H9 (cell line): ENCODE measurements around the gene ZNF618. TPM values are rescaled to one million over a fixed set of nuclear protein-coding genes. Genes with fewer than 3 reads are reported as not detected.

ENCODE experiments used
- DNase-seq: peaks from one replicate; pipeline ENCODE4 v3.0.0-alpha.2; 2017
- H2AFZ ChIP-seq: one replicate; pipeline ENCODE4 v1.6.1; 2013; ENCODE audit warnings: mild to moderate bottlenecking, low read length, control low read depth, moderate library complexity
- H2AK5ac ChIP-seq: 2 replicates; pipeline ENCODE4 v1.6.1; 2013; ENCODE audit warnings: low read length, control low read depth, mixed read lengths; ENCODE audit not compliant: insufficient read length
- H2BK120ac ChIP-seq: one replicate; pipeline ENCODE4 v1.6.1; 2013; ENCODE audit warnings: low read depth, mild to moderate bottlenecking, low read length, control low read depth, inconsistent platforms; ENCODE audit not compliant: poor library complexity, severe bottlenecking
- H2BK12ac ChIP-seq: 2 replicates; pipeline ENCODE4 v1.6.1; 2013; ENCODE audit warnings: low read length, control low read depth, mixed read lengths, low read depth; ENCODE audit not compliant: insufficient read length
- H2BK15ac ChIP-seq: 2 replicates; pipeline ENCODE4 v1.6.1; 2013; ENCODE audit warnings: low read depth, low read length, control low read depth
- H2BK20ac ChIP-seq: one replicate; pipeline ENCODE4 v1.6.1; 2013; ENCODE audit warnings: low read depth, mild to moderate bottlenecking, low read length, control low read depth, inconsistent platforms; ENCODE audit not compliant: poor library complexity, severe bottlenecking
- H2BK5ac ChIP-seq: 2 replicates; pipeline ENCODE4 v1.6.1; 2013; ENCODE audit warnings: low read length, control low read depth, mixed read lengths; ENCODE audit not compliant: insufficient read length
- H3K14ac ChIP-seq: 2 replicates; pipeline ENCODE4 v1.6.1; 2013; ENCODE audit warnings: low read length, control low read depth; ENCODE audit not compliant: insufficient read depth
- H3K18ac ChIP-seq: 2 replicates; pipeline ENCODE4 v1.6.1; 2013; ENCODE audit warnings: low read depth, mild to moderate bottlenecking, mixed read lengths, low read length, control low read depth; ENCODE audit not compliant: insufficient read length
- H3K23ac ChIP-seq: 2 replicates; pipeline ENCODE4 v1.6.1; 2013; ENCODE audit warnings: low read length, control low read depth, mixed read lengths, low read depth; ENCODE audit not compliant: insufficient read length
- H3K23me2 ChIP-seq: 2 replicates; pipeline ENCODE4 v1.6.1; 2013; ENCODE audit warnings: low read depth, mild to moderate bottlenecking, mixed read lengths, low read length, control low read depth; ENCODE audit not compliant: insufficient read length, poor library complexity, severe bottlenecking
- H3K27ac ChIP-seq: 2 replicates; pipeline ENCODE4 v1.5.1; 2013; ENCODE audit warnings: low read length, control low read depth, mixed read lengths, low read depth; ENCODE audit not compliant: insufficient read length
- H3K27me3 ChIP-seq: 2 replicates; pipeline ENCODE4 v1.6.1; 2013; ENCODE audit warnings: low read length, control low read depth, inconsistent platforms; ENCODE audit not compliant: insufficient read depth
- H3K4ac ChIP-seq: 2 replicates; pipeline ENCODE4 v1.6.1; 2013; ENCODE audit warnings: low read depth, mild to moderate bottlenecking, control low read depth, inconsistent platforms, low read length, moderate library complexity
- H3K4me1 ChIP-seq: 2 replicates; pipeline ENCODE4 v1.6.1; 2013; ENCODE audit warnings: low read length, control low read depth, inconsistent platforms; ENCODE audit not compliant: insufficient read depth
- H3K4me2 ChIP-seq: 2 replicates; pipeline ENCODE4 v1.6.1; 2013; ENCODE audit warnings: low read length, control low read depth, mixed read lengths; ENCODE audit not compliant: insufficient read length, insufficient read depth
- H3K56ac ChIP-seq: 2 replicates; pipeline ENCODE4 v1.6.1; 2013; ENCODE audit warnings: low read depth, mild to moderate bottlenecking, mixed read lengths, low read length, control low read depth; ENCODE audit not compliant: insufficient read length
- H3K79me1 ChIP-seq: 2 replicates; pipeline ENCODE4 v1.6.1; 2013; ENCODE audit warnings: low read depth, mild to moderate bottlenecking, moderate library complexity, low read length, control low read depth, inconsistent platforms; ENCODE audit not compliant: insufficient read depth, poor library complexity, severe bottlenecking
- H3K79me2 ChIP-seq: 2 replicates; pipeline ENCODE4 v1.6.1; 2013; ENCODE audit warnings: low read length, control low read depth, inconsistent platforms; ENCODE audit not compliant: insufficient read depth
- H3K9ac ChIP-seq: 2 replicates; pipeline ENCODE4 v1.6.1; 2013; ENCODE audit warnings: low read length, control low read depth, mixed read lengths; ENCODE audit not compliant: insufficient read length; ENCODE audit errors: extremely low read depth
- H3K9me3 ChIP-seq: one replicate; pipeline ENCODE4 v1.6.1; 2013; ENCODE audit warnings: low read depth, low read length, inconsistent platforms; ENCODE audit not compliant: control insufficient read depth
- H3T11ph ChIP-seq: one replicate; pipeline ENCODE4 v1.6.1; 2013; ENCODE audit warnings: mild to moderate bottlenecking, low read length, control low read depth, inconsistent platforms
- H4K20me1 ChIP-seq: one replicate; pipeline ENCODE4 v1.6.1; 2013; ENCODE audit not compliant: control insufficient read depth, insufficient read length, insufficient read depth
- H4K5ac ChIP-seq: 2 replicates; pipeline ENCODE4 v1.6.1; 2013; ENCODE audit warnings: low read depth, mild to moderate bottlenecking, mixed read lengths, low read length, control low read depth; ENCODE audit not compliant: insufficient read length
- H4K8ac ChIP-seq: replicated peaks from 2 replicates; pipeline ENCODE4 v1.6.1; 2013; ENCODE audit warnings: low read length, control low read depth, mixed read lengths, low read depth; ENCODE audit not compliant: insufficient read length
- H4K91ac ChIP-seq: 2 replicates; pipeline ENCODE4 v1.6.1; 2013; ENCODE audit warnings: low read depth, mild to moderate bottlenecking, moderate library complexity, mixed read lengths, low read length, control low read depth; ENCODE audit not compliant: insufficient read length
- H3K27ac Mint-ChIP-seq, 3 experiments: 2 replicates in 2 of 3; 3 replicates in 1 of 3; pipeline ENCODE4 v1.8.0; 2020 to 2021; ENCODE audit warnings: mixed read lengths in 3 of 3, mild to moderate bottlenecking in 1 of 3, moderate library complexity in 1 of 3
- H3K27me3 Mint-ChIP-seq: 2 replicates; pipeline ENCODE4 v1.8.0; 2021; ENCODE audit warnings: low read depth, mild to moderate bottlenecking, moderate library complexity, mixed read lengths
- H3K36me3 Mint-ChIP-seq, 3 experiments: 2 replicates in 2 of 3; 3 replicates in 1 of 3; pipeline ENCODE4 v1.8.0; 2020 to 2021; ENCODE audit warnings: low read depth in 3 of 3, mixed read lengths in 3 of 3; ENCODE audit not compliant: insufficient read depth in 1 of 3
- H3K4me1 Mint-ChIP-seq, 2 experiments: 2 replicates each; pipeline ENCODE4 v1.8.0; 2020; ENCODE audit warnings: mixed read lengths in 2 of 2
- H3K4me3 Mint-ChIP-seq, 2 experiments: 2 replicates in 1 of 2; 3 replicates in 1 of 2; pipeline ENCODE4 v1.8.0; 2020 to 2021; ENCODE audit warnings: mild to moderate bottlenecking in 2 of 2, mixed read lengths in 2 of 2, moderate library complexity in 1 of 2
- H3K9me3 Mint-ChIP-seq, 2 experiments: 2 replicates in 1 of 2; 3 replicates in 1 of 2; pipeline ENCODE4 v1.8.0; 2020; ENCODE audit warnings: mild to moderate bottlenecking in 2 of 2, mixed read lengths in 2 of 2, moderate library complexity in 1 of 2
- WGBS: extraction: QIAGEN DNeasy Blood & Tissue Kit; methylation state at CpG from one replicate; pipeline ENCODE4 v1.1.7; 2013; ENCODE audit warnings: missing lambda C conversion rate, low lambda C conversion rate, mixed read lengths; ENCODE audit not compliant: insufficient read length; ENCODE audit errors: extremely low coverage; 5-methylcytosine and 5-hydroxymethylcytosine counted together
- total RNA-seq: library from RNA; stranded (reverse); gene quantifications from 2 replicates; pipeline ENCODE4 v1.2.1, GENCODE V29; 2021
- TF ChIP-seq, protein P1 (sequence below): fragments of 200-600 bp; sonication (generic); conservative IDR thresholded peaks from 3 replicates; pipeline ENCODE4 v1.8.0; 2021; ENCODE audit warnings: antibody characterized with exemption, mild to moderate bottlenecking

Gene ZNF618
- total RNA-seq, 1 experiment from 2014 or later, result 13.6 TPM

DNA sequence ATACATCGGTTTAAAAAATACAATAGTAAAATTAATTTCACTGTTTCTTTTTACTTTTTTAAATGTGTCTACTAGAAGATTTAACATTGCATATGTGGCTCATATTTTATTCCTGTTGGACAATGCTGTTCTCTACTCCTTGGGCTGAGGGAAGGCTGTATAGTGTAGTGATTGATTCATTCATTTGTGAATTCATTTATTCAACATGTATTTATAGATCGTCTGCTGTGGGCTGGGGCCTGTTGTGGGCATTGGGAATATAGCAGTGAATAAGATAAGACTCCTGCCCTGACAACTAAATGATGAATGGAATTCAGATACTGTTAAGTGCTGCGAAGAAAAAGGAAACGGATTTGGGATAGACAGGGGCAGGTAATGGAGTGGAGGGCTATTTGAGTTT, 55.7 kb downstream of the ZNF618 start:
- Histone ChIP-seq H3K9me3 (peaks cover 9% of the 10 kb centered on the region), H3K79me2 (no peaks in the 10 kb centered on the region; the same call in 1 of the 2 replicates), H2AFZ (no peak overlapping the region), H2BK15ac (no peak overlapping the region), H2BK5ac (no peak overlapping the region), H3K23ac (no peak overlapping the region), H3K27ac (no peak overlapping the region), H3K4me1 (peaks cover 2% of the 10 kb centered on the region; the same call in 1 of the 2 replicates), H3K23me2 (no peaks in the 10 kb centered on the region), H3K4ac (no peak overlapping the region), H2BK120ac (no peak overlapping the region), H3K9ac (no peak overlapping the region), H4K8ac (no peak overlapping the region), H3K4me2 (no peak overlapping the region), H2AK5ac (no peak overlapping the region), H3K56ac (no peak overlapping the region), H3K18ac (no peak overlapping the region), H4K5ac (no peak overlapping the region), H3K79me1 (peaks cover 4% of the 10 kb centered on the region), H4K20me1 (no peaks in the 10 kb centered on the region), H4K91ac (no peak overlapping the region), H2BK20ac (no peak overlapping the region), H3T11ph (no peak overlapping the region), H2BK12ac (no peak overlapping the region), H3K14ac (no peak overlapping the region), H3K27me3 (no peaks in the 10 kb centered on the region)
- H3K27ac Mint-ChIP-seq, result no peak overlapping the region
- peaks cover 6 to 18% of the 10 kb centered on the region in 2 experiments; a peak in 4 of 5 replicates for H3K9me3 Mint-ChIP-seq
- H3K27me3 Mint-ChIP-seq, result no peaks in the 10 kb centered on the region
- DNase-seq, result no peak
- peaks cover 9 to 24% (median 12%) of the 10 kb centered on the region in 3 experiments for H3K36me3 Mint-ChIP-seq
- H3K4me3 Mint-ChIP-seq, result no peak overlapping the region
- TF ChIP-seq, protein P1, sequence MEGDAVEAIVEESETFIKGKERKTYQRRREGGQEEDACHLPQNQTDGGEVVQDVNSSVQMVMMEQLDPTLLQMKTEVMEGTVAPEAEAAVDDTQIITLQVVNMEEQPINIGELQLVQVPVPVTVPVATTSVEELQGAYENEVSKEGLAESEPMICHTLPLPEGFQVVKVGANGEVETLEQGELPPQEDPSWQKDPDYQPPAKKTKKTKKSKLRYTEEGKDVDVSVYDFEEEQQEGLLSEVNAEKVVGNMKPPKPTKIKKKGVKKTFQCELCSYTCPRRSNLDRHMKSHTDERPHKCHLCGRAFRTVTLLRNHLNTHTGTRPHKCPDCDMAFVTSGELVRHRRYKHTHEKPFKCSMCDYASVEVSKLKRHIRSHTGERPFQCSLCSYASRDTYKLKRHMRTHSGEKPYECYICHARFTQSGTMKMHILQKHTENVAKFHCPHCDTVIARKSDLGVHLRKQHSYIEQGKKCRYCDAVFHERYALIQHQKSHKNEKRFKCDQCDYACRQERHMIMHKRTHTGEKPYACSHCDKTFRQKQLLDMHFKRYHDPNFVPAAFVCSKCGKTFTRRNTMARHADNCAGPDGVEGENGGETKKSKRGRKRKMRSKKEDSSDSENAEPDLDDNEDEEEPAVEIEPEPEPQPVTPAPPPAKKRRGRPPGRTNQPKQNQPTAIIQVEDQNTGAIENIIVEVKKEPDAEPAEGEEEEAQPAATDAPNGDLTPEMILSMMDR, result no peak
- peaks cover 6 to 10% of the 10 kb centered on the region in 2 experiments for H3K4me1 Mint-ChIP-seq
- WGBS, result no CpG with 5 or more reads among the region's 4 CpGs
